HG03571 (cell line): ENCODE data around the gene BEND6.
A peak's percentile ranks its signal among the peaks of the same experiment; 100 is the strongest.

ENCODE experiments used
- ATAC-seq: cut with Tn5 transposase; IDR thresholded peaks from one replicate; pipeline ENCODE4 v1.9.1; 2021; ENCODE audit not compliant: unreplicated experiment

BEND6 gene

DNA sequence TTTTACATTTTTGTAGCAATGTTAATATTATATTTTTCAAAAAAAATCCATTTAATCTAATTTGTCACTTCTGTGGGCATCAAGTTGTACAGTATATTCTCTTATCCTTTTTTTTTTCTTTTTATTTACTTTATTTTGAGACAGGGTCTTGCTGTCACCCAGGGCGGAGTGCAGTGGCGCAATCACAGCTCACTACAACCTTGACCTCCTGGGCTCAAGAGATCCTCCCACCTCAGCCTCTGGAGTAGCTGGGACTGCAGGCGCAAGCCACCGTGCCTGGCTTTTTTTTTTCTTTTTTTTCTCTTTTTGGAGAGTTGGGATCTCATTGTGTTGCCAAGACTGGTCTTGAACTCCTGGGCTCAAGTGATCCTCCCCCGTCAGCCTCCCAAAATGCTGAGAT lies 14.4 kb upstream of the BEND6 start:
- no peak for ATAC-seq

DNA sequence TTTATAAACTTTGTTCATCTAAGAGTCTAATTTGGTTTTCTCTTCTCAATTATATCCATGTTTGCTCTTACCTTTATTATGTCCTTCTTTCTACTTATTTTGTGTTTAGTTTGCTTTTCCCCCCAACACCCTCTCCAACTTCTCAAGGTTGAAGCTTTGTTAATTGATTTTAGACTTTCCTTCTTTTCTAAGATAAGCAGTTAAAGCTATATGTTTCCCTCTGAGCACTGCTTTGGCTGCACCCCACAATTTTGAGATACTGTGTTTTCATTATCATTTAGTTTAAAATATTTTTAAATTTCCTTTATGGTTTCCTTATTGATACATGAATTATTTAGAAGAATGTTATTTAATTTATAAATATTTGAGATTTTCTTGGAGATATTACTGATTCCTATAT lies 13.9 kb upstream of the BEND6 start:
- ATAC-seq = no peak

DNA sequence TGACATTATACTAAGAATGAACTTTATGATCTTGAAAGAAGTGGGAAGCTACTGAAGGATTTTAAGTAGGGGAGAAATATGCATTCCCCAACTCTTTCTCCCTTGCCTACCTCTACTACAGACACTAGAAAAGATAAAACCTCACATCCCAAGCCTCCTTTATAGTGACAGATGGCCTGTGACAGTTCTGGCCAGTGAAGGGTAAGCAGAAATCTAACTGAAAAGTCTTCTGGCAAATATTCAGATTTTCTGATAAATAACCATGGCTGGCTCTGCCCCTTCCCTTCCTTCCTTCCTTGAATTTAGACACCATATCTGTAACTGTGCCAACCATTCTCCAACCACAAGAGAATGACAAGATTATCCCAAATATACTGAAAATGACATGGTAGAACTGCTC lies 10.2 kb upstream of the BEND6 start:
- ATAC-seq = no peak

DNA sequence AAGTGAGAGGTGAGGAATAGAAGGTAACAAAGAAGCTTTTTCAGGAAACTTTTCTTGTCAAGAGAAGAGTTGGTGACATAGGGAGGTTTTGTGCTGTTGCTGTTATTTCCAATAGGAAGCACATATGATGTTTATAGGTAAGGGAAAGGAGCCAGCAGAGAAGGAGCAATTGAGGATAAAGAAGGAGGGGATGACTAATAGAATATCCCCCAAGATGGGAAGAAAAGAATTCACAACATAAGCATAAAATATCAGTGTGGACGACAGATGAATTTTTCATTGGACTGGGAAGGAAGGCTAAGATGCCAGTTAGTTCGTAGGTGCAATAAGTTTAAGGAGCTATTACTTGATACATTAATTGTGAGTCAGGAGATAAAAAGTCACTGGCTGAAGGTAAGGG lies 8.5 kb upstream of the BEND6 start:
- ATAC-seq = no peak

DNA sequence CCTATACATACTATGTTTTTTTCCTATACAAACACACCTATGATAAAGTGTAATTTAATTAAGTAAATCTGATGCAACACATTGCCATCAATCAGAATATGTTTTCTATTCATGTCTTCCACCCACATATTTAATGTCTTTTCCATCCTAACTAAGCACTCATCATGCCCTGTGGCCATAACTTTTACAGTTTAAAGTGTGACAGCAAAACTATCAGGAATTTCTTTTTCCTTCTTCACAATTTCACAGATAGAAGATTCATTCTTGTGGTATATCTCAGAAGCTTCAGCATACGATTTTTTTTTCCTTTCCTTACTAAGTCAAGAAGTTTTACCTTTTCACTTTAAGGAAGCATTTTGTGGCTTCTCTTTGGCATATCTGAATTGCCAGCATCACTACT lies 7.0 kb upstream of the BEND6 start:
- no peak for ATAC-seq

DNA sequence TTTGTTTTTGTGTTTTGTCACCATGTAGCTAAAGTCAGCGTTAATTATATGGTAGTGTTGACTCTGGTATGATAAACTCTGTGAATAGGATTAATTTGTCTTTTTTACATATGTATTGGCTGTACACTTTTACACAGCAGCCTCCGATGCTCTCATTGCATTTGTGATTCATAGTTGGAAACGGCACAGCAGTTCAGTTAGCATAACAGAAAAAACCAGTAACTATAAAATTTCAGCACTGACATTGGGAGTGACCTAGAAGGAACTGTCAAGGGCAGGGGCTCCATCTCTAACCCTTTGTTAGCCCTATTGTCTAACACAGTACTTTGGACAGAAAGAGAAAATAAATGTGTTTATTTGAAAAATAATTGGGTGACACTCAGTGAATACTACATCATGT lies 5.6 kb upstream of the BEND6 start:
- ATAC-seq = no peak

DNA sequence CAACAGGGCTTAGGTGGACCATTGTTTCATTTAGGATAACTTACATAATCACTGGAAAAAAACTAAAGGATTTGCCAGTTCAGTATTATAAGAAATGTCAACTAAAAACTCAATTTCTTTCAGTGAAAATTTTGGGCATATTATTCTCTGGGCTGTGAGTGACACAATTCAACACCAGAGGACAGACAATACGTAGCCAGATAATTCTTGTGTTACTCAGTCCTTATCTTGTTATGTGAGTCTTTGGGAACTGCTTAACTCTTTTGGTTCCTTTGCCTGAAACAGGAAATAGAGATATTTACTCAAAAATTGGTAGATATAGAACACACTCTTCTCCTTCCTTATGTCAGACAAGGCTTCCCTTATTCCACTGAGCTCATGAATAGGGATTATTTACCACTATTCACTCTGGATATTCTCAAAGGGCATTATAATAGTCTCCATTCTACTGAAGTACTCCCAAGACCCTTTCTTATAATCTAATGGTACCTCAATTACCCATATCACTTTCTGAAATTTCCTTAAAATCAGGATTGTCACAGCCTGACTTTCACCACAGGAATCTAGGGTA lies 4.9 kb upstream of the BEND6 start:
- no peak for ATAC-seq

DNA sequence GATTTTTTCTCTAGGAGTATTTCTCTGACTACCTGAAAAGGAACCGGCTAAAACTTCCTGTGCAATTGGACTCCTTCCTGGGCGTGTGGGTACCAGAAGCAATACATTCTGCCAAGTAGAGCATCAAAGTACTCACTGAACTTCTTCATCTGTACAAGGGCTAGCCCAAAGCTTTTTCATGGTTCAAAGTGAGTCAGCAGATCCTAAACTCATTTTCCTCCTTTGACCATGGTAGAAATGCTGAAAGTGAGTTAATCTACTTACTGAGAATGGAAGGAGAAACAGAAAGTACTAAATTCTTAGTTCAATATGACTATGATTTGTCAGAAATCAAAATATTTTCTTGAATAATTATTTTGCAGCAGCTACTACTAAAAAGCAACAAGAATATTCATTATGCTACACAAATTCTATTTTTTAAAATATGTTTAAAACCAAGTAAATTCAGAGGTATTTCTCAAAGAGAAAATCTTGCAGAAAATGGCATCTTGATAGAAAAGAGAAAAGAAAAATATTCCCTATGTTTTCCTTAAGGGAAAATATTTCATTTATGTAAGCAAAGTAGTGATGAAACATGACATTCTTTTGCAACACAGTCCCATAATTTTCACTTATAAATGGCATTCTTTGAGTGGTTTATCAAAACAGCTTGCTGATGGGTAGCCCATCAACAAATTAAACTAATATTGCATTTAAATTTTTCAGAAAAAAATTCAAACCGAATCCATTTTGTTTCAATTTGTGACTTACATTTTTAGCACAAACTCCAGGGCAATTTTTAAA lies 3.7 kb upstream of the BEND6 start:
- no peak for ATAC-seq

DNA sequence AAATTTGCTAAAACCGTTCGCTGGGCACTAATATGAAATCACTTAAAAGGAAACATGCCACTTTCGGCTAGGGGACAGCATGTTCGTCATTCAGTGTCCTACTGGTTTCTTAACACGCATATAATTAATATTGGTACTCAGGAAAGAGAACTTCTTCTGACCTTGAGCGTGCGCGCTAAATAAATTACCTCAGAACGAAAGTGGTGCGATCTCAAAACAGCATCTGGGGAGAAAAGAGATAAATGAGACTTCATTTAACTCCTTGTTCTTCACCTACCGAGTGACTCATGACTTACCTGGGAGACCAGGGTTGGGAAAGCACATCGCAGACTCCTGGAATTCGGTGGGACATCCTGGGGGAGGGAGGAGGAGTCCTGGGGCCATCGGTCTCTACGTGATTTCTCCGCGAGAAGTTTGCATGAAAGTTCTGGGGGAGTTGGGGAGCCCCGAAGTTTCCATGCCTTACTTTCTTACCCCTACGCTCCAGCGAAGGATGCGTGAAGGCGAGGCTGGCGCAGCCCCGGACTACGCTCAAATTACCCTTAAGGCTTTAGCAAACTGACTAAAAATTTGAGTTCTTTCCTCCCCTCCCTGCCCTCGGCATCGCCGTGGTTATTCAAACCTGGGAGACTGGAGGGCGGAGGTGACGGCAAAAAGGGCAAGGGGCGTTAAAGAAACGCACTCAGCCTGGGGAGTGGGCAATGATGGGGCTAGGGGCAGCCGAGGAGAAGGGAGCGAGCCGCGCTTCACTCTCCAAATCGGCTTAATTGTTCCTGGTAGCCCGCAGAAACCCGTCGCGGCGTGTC lies 1.1 kb upstream of the BEND6 start:
- no peak for ATAC-seq

DNA sequence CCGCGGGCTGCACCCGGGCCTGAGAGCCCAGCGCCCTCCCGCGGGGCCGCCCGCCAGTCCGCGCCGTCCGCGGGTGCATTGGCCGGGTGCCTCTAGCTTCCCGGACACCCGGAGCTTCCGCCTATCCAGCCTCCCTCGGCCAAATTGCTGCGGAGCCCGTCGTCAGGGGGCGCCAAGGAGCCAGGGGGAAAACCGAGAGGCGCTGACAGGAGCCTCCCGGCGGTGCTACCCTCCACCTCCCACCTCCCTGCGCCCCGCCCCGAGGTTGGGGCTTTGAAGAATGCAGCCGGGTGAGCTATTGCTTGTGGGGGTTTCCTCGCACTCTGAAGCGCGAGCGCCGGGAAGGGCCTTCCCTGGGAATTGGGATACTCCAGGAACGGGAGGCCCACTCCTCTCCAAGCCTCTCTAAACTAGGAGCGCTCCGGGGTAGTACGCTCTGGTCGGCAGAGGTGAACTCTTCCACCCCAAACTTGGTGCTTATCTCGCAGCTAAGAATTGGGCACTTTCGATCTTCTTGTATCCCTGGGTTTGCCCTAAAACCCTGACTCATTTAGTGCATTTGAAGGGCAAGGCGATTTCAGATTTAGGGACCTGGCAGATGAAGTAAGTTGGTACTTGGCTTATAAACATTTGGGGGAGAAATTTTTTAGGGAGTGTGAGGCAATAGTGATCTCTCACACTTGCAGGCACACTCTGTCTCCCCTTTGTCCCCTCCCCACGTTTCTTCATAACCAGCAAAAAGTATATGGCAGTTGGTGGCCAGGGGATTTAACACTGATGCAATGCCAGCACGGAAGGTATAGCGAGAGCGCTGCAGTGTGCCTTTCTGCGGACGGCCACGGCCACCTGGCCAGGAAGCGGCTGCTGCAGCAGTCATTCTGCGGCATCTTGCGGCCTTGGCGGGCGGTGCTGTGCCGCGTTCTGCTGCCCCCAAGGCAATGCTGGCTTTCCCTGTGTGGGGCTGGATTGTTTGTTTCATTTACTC lies 556 bp downstream of the BEND6 start:
- ATAC-seq = peak; percentile 63

DNA sequence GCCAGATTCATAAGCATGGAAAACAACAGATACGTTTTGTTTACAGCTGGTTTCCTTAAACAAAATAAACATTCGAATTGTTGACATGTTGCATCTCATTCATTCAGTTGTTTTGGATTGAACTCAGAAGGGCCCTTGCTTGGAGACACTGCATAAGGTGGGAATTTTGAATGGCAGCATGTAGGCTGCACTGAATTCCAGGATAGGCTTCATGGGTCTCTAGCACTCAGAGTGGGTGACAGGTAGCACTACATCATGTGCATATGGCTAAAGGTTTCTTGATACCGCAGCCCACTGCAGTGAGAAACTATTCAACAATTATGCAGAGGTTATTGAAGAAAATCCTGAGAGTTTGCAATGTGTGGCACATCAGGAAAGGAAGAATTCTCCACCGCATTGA lies 1.6 kb downstream of the BEND6 start:
- no peak for ATAC-seq

DNA sequence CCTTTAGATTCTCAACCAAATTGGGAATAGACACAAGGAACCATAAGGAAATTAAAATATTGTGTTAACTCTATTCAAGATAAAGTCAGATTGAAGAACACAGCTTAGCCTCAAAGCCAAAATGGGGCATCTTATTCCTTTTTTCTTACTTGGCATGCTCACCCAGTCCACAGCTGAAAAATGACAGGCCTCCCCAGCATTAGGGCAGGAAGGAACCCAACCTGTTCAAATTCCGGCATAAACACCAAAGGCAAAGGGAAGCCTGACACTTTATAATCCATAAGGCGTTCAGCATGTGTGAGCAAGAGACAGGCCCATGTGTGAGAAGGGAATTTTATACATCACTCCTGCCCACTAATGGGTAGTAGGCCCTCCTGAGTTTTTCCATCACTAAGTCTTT lies 2.9 kb downstream of the BEND6 start:
- ATAC-seq = no peak

DNA sequence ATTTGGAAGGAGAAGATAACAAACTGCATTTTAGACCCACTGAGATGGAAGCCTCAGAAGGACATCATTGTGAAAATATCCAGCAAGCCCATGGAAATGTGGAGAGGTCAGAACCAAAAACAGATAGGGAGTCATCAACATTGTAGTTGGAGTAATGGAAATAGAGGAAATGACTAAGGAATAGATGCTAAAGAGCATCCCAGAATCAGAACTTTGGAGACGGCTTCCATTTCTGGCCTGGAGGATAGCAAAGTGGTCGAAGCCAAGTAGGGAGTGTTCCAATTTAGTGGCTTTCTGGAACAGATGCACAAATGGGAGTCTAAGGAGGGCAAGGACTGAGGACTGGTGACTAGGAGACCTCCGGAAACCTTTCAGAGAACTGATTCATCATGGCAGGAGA lies 3.6 kb downstream of the BEND6 start:
- ATAC-seq = no peak

DNA sequence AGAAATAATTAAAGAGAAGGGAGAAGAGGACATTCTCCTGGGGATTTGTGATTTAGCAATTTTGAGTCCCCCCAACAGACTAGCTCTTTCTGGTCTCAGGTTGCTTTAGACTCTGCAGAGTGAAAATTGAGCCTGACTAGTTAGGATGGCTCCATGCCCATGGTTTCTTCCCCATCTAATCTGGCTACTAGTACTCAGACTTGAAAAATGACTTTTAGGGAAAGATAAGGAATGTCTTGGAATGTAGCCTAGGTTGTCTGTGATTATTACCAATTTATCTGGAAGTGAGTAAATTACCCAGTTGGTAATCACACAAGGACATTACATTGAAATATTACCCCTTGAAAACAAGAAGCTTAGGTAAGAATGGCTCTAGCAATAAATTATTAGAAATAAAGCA lies 4.2 kb downstream of the BEND6 start:
- no peak for ATAC-seq

DNA sequence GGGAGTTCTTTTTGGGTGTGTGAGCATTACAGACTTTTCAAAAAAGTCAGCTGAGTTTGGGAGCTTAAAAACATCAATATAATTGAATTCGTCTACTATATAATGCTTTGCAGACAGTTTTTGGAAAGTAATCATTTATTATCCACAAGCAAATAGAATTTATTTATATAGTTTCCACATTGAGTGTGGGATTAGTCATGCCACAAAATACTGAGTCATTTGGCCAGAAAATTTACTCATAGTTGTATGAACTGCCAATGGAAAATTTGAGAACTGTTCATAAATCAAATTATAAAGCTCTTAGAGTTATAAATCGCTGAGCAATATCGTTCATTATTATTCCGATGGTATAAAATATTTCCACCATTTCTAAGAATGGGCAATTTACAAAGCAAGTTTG lies 5.0 kb downstream of the BEND6 start:
- no peak for ATAC-seq

DNA sequence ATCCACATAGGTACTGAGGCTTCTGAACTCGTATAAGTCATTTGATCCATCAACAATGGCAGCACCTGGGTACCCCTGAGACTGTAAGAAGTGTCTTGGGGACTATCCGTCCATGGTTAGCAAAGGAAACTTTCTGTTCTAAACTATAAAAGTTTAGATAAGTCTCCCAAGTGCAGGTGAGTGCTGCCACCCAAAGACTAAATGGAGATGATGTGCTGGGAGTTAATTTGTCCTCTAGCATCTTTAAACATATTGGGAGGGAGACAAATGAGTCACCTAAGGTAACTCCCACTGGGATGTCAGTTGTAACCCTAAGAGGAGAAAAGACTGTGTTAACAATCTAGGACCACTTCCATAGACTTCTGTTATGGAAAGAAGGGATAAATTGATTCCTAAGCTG lies 6.2 kb downstream of the BEND6 start:
- ATAC-seq = no peak

DNA sequence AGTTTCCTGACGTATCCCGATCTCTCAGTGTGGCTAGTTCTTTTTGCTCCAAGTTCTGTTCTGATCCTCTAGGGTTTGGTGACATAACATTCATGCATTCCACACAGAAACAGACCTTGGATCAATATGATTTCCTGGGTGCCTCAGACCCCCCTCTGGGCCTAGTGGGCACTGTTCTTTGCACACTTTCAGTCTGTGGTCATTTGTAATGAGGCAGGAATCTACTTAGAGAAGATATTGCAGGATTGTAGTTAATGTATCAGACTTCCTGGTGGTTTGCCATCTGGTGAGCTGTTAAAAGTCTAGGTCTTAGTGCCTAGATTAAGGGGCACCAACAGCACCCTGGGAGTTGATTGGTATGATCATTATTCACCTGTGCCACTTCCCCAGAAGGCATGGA lies 7.5 kb downstream of the BEND6 start:
- no peak for ATAC-seq

DNA sequence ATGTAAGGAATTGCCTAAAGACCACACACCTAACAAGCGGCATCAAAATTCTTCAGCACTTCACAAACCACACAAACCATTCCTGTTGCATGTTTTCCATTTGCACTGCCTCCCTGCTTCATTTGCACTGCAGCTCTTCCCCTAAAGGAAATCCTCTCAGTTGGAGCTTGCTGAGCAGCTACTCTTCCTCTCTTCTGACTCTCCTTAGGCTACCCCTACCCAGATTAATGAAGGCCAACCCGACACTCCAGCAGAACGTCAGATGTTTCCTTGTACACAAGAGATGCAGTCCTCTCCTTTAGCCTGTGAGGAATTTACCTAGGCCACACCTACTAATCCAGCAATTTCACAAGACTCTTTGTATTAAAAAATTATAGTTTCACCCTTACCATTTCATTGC lies 8.1 kb downstream of the BEND6 start:
- ATAC-seq = no peak

DNA sequence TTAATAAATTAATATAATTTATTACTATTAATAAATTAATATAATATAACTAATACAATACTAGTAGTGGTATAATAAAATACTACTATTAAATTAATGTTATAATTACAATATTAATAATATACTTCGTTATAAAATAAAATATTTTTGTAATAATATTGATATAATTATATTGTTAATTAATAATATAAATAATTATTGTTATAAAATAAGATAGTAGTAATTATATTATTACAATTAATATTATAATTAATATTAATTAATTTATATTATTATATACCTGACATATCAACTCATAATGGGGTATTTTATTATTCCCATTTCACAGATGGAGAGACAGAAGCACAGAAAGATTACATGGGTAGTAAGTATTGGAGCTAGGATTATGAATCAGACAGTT lies 8.9 kb downstream of the BEND6 start:
- ATAC-seq = no peak

DNA sequence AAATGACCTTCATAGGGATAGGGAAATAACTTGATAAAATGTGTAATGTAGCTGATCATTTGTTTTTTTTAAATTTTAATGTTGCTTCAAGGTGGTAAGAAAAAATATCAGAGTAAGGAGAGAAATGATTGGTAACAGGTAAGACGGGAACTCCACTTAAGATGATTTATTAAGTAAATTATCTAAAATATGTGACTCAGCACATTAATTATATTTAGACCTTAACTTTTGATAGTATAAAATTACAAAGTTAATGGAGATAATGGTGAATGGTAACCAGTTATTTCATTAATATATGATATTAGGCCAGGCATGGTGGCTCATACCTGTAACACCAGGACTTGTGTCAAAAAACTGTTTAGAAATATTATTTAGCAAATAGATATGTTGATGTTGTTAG lies 10.2 kb downstream of the BEND6 start:
- no peak for ATAC-seq

DNA sequence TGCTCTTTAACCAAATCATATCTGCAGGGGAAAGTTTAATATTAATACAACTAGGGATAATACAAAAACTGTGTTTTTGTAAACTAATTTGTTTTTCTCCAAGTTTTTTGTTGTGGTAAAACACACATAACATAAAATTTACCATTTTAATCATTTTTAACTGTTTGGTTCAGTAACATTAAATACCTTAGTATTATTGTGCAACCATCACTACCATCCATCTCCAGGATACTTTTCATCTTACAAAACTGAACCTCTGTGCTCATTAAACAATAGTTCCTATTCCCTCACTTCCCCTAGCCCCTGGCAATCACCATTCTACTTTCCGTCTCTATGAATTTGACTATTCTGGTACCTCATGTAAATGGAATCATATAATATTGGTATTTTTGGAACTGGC lies 15.9 kb downstream of the BEND6 start:
- no peak for ATAC-seq
